ENCODE results near the gene NELFB.

The NELFB gene

DNA sequence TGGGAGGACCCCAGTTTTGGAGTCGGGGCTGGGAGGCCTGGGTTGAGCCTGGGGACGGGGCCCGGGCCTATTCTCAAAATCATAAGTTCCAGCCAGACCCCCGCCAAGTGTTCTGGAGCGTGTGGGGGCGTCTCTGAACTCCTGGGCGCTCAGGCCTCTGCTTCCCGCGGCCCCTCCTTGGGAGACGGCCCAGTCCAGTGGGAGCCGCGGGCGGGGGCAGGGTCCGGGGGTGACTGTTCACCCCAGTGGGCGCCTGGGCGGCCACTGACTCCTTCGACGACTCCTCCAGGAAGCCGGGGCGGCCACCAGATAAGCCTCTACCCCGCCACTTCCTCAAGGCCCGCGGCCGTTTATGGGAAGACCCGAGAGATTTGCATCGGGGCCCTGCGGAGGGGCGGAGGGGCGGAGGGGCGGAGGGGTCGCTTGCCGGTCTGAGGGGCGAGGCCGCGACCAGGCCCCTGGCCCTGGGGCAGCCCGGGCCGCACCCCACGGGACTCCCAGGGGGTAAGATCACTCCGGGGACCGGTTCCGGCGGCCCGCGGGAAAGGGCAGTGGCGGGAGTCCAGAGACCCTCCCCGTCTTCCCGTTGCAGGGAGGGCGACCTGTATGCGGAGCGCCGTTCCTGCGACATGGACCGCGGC, 23.1 kb downstream of the NELFB start:
- no peak for DNase-seq (ENCODE audit: low spot score)
- H3K79me1 ChIP-seq (ENCODE audit: low read depth, low read length): peaks cover 7% of the 10 kb centered on the region
- peak overlapping the region; percentile 77 for H3K9ac ChIP-seq (ENCODE audit: low read depth, low read length, poor library complexity)
- no peak overlapping the region for H4K91ac ChIP-seq (ENCODE audit: low read depth, low read length, poor library complexity)
- peak overlapping the region; percentile 73 for H2BK12ac ChIP-seq (ENCODE audit: low read length)
- peaks cover 11 to 23% of the 10 kb centered on the region in 2 donors for H3K4me1 ChIP-seq (ENCODE audit: control insufficient read depth in 2 of 2, insufficient read depth in 1 of 2, low read depth in 1 of 2, low read length in 2 of 2)
- peak overlapping the region; percentile 75 for H2BK5ac ChIP-seq (ENCODE audit: low read length)
- H3K23ac ChIP-seq (ENCODE audit: low read depth, low read length, poor library complexity): peak overlapping the region; percentile 99
- peak overlapping the region; percentile 54 for H3K27ac ChIP-seq (replicated peaks; ENCODE audit: low read length)
- H3K14ac ChIP-seq (ENCODE audit: low read length): no peak overlapping the region
- H3K4me2 ChIP-seq (ENCODE audit: insufficient read depth, low read length, poor library complexity, severe bottlenecking): peak overlapping the region; percentile 57
- peak overlapping the region in 1 of 2 donors; percentile 69 for H3K4me3 ChIP-seq (ENCODE audit: low read length in 2 of 2)
- H3K36me3 ChIP-seq (replicated peaks in 1 of 2; ENCODE audit: control insufficient read depth in 2 of 2, insufficient read depth in 2 of 2, low read length in 2 of 2): peaks cover 10 to 14% of the 10 kb centered on the region in 2 donors
- peaks cover 0 to 39% (median 9%) of the 10 kb centered on the region in 3 experiments for H3K27me3 ChIP-seq (ENCODE audit: control insufficient read depth in 3 of 3, insufficient read depth in 3 of 3, low read depth in 1 of 3, low read length in 3 of 3)
- H2AK5ac ChIP-seq (ENCODE audit: low read depth, low read length): peak overlapping the region; percentile 97
- H3K4ac ChIP-seq (ENCODE audit: low read length): peak overlapping the region; percentile 53
- peaks cover 3 to 12% of the 10 kb centered on the region in 2 donors for H3K9me3 ChIP-seq (replicated peaks in 1 of 2; ENCODE audit: control insufficient read depth in 2 of 2, insufficient read depth in 1 of 2, low read depth in 1 of 2, low read length in 2 of 2)
- no peak overlapping the region for H2AFZ ChIP-seq (ENCODE audit: low read length)
- WGBS, 2 donors (ENCODE audit: extremely low coverage in 2 of 2, insufficient read length in 2 of 2, insufficient replicate concordance in 1 of 2): no CpG with 5 or more reads among the region's 54 CpGs
- peak overlapping the region; percentile 75 for H2BK15ac ChIP-seq (ENCODE audit: low read length)
- H2BK120ac ChIP-seq (ENCODE audit: low read depth, low read length): peak overlapping the region; percentile 94
- H4K8ac ChIP-seq (ENCODE audit: low read depth, low read length): peak overlapping the region; percentile 65
- peak overlapping the region; percentile 93 for H3K18ac ChIP-seq (ENCODE audit: low read length)

DNA sequence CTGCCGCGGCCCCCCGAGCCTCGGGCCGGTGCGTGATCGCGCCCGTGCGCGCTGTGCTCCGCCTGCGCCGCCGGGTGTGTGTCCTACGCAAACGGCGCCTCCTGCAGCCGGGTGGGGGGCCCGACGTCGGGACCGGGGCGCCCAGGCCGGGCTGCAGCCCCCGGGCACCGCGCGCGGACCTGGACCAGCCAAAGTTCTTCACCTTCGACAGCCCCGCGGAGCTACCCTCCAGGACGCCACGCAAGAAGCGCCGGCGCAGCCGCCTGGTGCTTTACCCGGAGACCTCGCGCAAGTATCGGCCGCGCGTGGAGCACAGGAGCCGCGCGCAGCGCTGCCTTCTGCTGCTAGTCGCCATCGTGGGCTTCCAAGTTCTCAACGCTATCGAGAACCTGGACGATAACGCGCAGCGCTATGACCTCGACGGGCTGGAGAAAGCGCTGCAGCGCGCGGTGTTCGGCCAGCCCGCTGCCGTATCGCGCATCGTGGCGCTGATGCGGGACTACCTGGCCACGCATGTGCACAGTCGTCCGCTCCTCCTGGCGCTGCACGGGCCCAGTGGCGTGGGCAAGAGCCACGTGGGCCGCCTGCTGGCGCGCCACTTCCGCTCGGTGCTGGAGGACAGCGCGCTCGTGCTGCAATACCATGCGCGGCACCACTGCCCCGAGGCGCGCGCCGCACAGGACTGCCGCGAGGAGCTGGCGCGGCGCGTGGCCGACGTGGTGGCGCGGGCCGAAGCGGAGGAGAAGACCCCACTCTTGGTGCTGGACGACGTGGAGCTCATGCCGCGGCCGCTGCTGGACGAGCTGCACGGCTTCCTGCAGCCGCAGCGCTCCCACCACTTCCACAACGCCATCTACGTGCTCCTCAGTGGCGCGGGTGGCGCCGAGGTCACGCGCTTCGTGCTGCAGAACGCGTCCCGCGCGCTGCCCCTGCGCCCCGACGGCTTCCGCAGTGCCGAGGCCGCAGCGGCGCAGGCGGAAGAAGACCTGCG, 23.9 kb downstream of the NELFB start:
- WGBS, 2 donors (ENCODE audit: extremely low coverage in 2 of 2, insufficient read length in 2 of 2, insufficient replicate concordance in 1 of 2): no CpG with 5 or more reads among the region's 139 CpGs
- Histone ChIP-seq H2AFZ (ENCODE audit: low read length) (no peak overlapping the region), H3K4me2 (ENCODE audit: insufficient read depth, low read length, poor library complexity, severe bottlenecking) (peak overlapping the region; percentile 57), H2BK5ac (ENCODE audit: low read length) (peak overlapping the region; percentile 75), H3K79me1 (ENCODE audit: low read depth, low read length) (peaks cover 5% of the 10 kb centered on the region), H2BK15ac (ENCODE audit: low read length) (peak overlapping the region; percentile 67), H3K9me3 (replicated peaks in 1 of 2; ENCODE audit: control insufficient read depth in 2 of 2, insufficient read depth in 1 of 2, low read depth in 1 of 2, low read length in 2 of 2) (peaks cover 3 to 12% of the 10 kb centered on the region in 2 donors), H3K4ac (ENCODE audit: low read length) (peak overlapping the region; percentile 76), H3K27ac (replicated peaks; ENCODE audit: low read length) (no peak overlapping the region), H3K23ac (ENCODE audit: low read depth, low read length, poor library complexity) (peak overlapping the region; percentile 99), H3K9ac (ENCODE audit: low read depth, low read length, poor library complexity) (peak overlapping the region; percentile 70), H3K4me1 (ENCODE audit: control insufficient read depth in 2 of 2, insufficient read depth in 1 of 2, low read depth in 1 of 2, low read length in 2 of 2) (peaks cover 11 to 23% of the 10 kb centered on the region in 2 donors), H2BK120ac (ENCODE audit: low read depth, low read length) (no peak overlapping the region), H2AK5ac (ENCODE audit: low read depth, low read length) (peak overlapping the region; percentile 98), H3K27me3 (ENCODE audit: control insufficient read depth in 3 of 3, insufficient read depth in 3 of 3, low read depth in 1 of 3, low read length in 3 of 3) (peaks cover 0 to 39% (median 9%) of the 10 kb centered on the region in 3 experiments), H3K36me3 (replicated peaks in 1 of 2; ENCODE audit: control insufficient read depth in 2 of 2, insufficient read depth in 2 of 2, low read length in 2 of 2) (peaks cover 2 to 7% of the 10 kb centered on the region in 2 donors), H2BK12ac (ENCODE audit: low read length) (peak overlapping the region; percentile 90), H3K14ac (ENCODE audit: low read length) (peak overlapping the region; percentile 82), H4K91ac (ENCODE audit: low read depth, low read length, poor library complexity) (peak overlapping the region; percentile 72), H4K8ac (ENCODE audit: low read depth, low read length) (peak overlapping the region; percentile 82), H3K4me3 (ENCODE audit: low read length in 2 of 2) (peak overlapping the region in 1 of 2 donors; percentile 18), H3K18ac (ENCODE audit: low read length) (peak overlapping the region; percentile 89)
- DNase-seq (ENCODE audit: low spot score): no peak

DNA sequence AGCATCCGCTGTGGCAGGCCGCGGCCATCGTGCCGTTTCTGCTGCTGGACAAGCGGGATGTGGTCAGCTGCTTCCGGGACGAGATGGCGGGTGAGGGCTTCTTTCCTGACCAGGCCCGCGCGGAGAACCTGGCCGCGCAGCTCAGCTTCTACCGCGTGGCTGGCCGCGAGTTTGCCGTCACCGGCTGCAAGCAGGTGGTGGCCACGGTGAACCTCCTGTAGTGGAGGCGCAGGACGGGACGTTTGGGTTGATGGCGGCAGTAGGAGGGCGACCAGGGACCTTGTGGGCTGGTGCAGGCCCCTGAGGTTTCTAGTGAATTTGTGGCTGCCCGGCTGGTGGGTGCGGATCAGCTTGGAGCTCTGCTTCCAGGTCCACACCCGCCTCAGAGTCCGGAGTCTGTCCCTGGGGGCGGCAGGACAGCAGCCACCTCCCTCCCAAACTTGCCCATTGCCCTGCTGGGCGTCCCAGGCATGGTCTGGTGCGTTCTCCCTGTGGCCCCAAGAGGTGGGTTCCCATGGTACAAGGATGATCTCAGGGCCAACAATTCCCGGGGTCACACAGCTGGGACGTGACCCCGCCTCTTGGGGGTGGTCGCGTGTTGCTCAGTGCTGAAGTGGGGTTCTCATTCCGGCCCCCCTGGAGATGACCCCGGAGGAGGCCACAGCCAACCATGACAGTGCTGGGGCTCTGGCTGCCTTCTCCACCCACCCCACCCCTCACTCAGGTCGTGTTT, 24.8 kb downstream of the NELFB start:
- WGBS, 2 donors (ENCODE audit: extremely low coverage in 2 of 2, insufficient read length in 2 of 2, insufficient replicate concordance in 1 of 2): no CpG with 5 or more reads among the region's 41 CpGs
- Histone ChIP-seq H3K18ac (ENCODE audit: low read length) (peak overlapping the region; percentile 99), H3K4me1 (ENCODE audit: control insufficient read depth in 2 of 2, insufficient read depth in 1 of 2, low read depth in 1 of 2, low read length in 2 of 2) (peaks cover 11 to 23% of the 10 kb centered on the region in 2 donors), H3K4ac (ENCODE audit: low read length) (peak overlapping the region; percentile 5), H3K9me3 (replicated peaks in 1 of 2; ENCODE audit: control insufficient read depth in 2 of 2, insufficient read depth in 1 of 2, low read depth in 1 of 2, low read length in 2 of 2) (peaks cover 3 to 12% of the 10 kb centered on the region in 2 donors), H3K9ac (ENCODE audit: low read depth, low read length, poor library complexity) (peak overlapping the region; percentile 44), H2BK5ac (ENCODE audit: low read length) (peak overlapping the region; percentile 82), H3K79me1 (ENCODE audit: low read depth, low read length) (peaks cover 5% of the 10 kb centered on the region), H3K27ac (replicated peaks; ENCODE audit: low read length) (no peak overlapping the region), H2BK15ac (ENCODE audit: low read length) (peak overlapping the region; percentile 94), H4K8ac (ENCODE audit: low read depth, low read length) (peak overlapping the region; percentile 65), H2BK120ac (ENCODE audit: low read depth, low read length) (peak overlapping the region; percentile 81), H3K36me3 (replicated peaks in 1 of 2; ENCODE audit: control insufficient read depth in 2 of 2, insufficient read depth in 2 of 2, low read length in 2 of 2) (peaks cover 0 to 7% of the 10 kb centered on the region in 2 donors), H3K4me2 (ENCODE audit: insufficient read depth, low read length, poor library complexity, severe bottlenecking) (peak overlapping the region; percentile 2), H3K23ac (ENCODE audit: low read depth, low read length, poor library complexity) (peak overlapping the region; percentile 97), H4K91ac (ENCODE audit: low read depth, low read length, poor library complexity) (peak overlapping the region; percentile 72), H3K4me3 (ENCODE audit: low read length in 2 of 2) (no peak overlapping the region), H2AK5ac (ENCODE audit: low read depth, low read length) (peak overlapping the region; percentile 98), H2BK12ac (ENCODE audit: low read length) (peak overlapping the region; percentile 90), H3K14ac (ENCODE audit: low read length) (no peak overlapping the region), H2AFZ (ENCODE audit: low read length) (no peak overlapping the region), H3K27me3 (ENCODE audit: control insufficient read depth in 3 of 3, insufficient read depth in 3 of 3, low read depth in 1 of 3, low read length in 3 of 3) (peaks cover 0 to 39% (median 9%) of the 10 kb centered on the region in 3 experiments)
- no peak for DNase-seq (ENCODE audit: low spot score)

All from neuronal stem cell (in vitro differentiated cells).